Body of pancreas (tissue), 4 donors: Measurements from ENCODE around the gene GLRA1. TPM values are rescaled to one million over a fixed set of nuclear protein-coding genes. Genes with fewer than 3 reads are reported as not detected.

Experiments used
- ATAC-seq: fragments of 150-250 bp; one replicate; pipeline ENCODE4 v1.9.1; 2016
- DNase-seq, 4 donors: peaks; one replicate each; pipeline ENCODE4 v3.0.0-alpha.2; 2019
- H3K27ac ChIP-seq, 4 donors: fragments of 200-600 bp; sonication (generic); 1 replicate in 3 of 4; 2 replicates in 1 of 4; pipeline versions ENCODE4 v1.5.1 to v1.6.1; 2016 to 2019; ENCODE audit warnings: mild to moderate bottlenecking in 1 of 4, mixed read lengths in 1 of 4, moderate library complexity in 1 of 4
- H3K27me3 ChIP-seq, 2 donors: fragments of 200-600 bp; sonication (generic); one replicate each; pipeline ENCODE4 v1.6.0; 2016; ENCODE audit warnings: mild to moderate bottlenecking in 1 of 2
- H3K36me3 ChIP-seq, 2 donors: fragments of 200-600 bp; sonication (generic); replicated peaks in 1 of 2; 2 replicates each; pipeline ENCODE4 v1.5.1; 2016; ENCODE audit warnings: low read depth in 2 of 2; ENCODE audit not compliant: insufficient read depth in 1 of 2
- H3K4me1 ChIP-seq: fragments of 200-600 bp; sonication (generic); one replicate; pipeline ENCODE4 v1.6.0; 2016
- H3K4me3 ChIP-seq, 2 donors: fragments of 200-600 bp; sonication (generic); 1 replicate in 1 of 2; 2 replicates in 1 of 2; pipeline ENCODE4 v1.5.1; 2016 to 2019
- H3K9me3 ChIP-seq, 3 donors: fragments of 200-600 bp; sonication (generic); 1 replicate in 2 of 3; 2 replicates in 1 of 3; pipeline ENCODE4 v1.5.1; 2016
- CTCF ChIP-seq, 7 experiments: fragments of 450-650 bp in 4 of 7; fragments of 200-600 bp in 3 of 7; sonication (generic) in 3 of 7; IDR thresholded peaks; one replicate each; pipeline ENCODE4 v1.5.1; 2016 to 2019; ENCODE audit warnings: antibody characterized with exemption in 7 of 7
- POLR2A ChIP-seq, 3 donors: fragments of 450-650 bp; IDR thresholded peaks; one replicate each; pipeline ENCODE4 v1.6.1; 2016; ENCODE audit warnings: antibody characterized with exemption in 3 of 3, mild to moderate bottlenecking in 2 of 3
- WGBS, 2 donors: methylation state at CpG; one replicate each; pipeline ENCODE4 v1.1.5; 2017; 5-methylcytosine and 5-hydroxymethylcytosine counted together
- intact Hi-C: fragments of 100-400 bp; cut with DNase I; formaldehyde crosslinking; loops from one replicate; pipeline ENCODE4 v1.15.1; 2023
- total RNA-seq, 2 donors: library from RNA; depleted of rRNA; stranded (reverse); fragments of >200 nt; gene quantifications; one replicate each; pipeline ENCODE4 v1.1.0, GENCODE V29; 2016

The GLRA1 gene
- total RNA-seq, 2 donors from 2014 or later = not detected

GRCh38 chr5:151798674-151799073, 126.0 kb downstream of the GLRA1 start:
- no peak for ATAC-seq
- Histone ChIP-seq H3K4me1 (no peaks in the 10 kb centered on the region), H3K36me3 (peaks cover 8 to 39% of the 10 kb centered on the region in 2 donors), H3K27me3 (no peaks in the 10 kb centered on the region), H3K27ac (no peak overlapping the region), H3K9me3 (no peaks in the 10 kb centered on the region), H3K4me3 (no peak overlapping the region)
- DNase-seq = no peak
- WGBS, 2 donors = 92 to 95% methylated on average over 3 of the region's 3 CpGs
- intact Hi-C loops = no loop called here
- TF ChIP-seq POLR2A (IDR thresholded peaks at IDR 0.05) (no peak), CTCF (IDR thresholded peaks at IDR 0.05) (no peak)

GRCh38 chr5:151795426-151795825, 129.2 kb downstream of the GLRA1 start:
- WGBS, 2 donors = 77 to 88% methylated on average over 1 of the region's 1 CpG

GRCh38 chr5:151793358-151793757, 131.3 kb downstream of the GLRA1 start:
- Histone ChIP-seq H3K27me3 (no peaks in the 10 kb centered on the region), H3K4me1 (no peaks in the 10 kb centered on the region), H3K9me3 (no peaks in the 10 kb centered on the region), H3K4me3 (no peak overlapping the region), H3K27ac (no peak overlapping the region), H3K36me3 (peaks cover 0 to 26% of the 10 kb centered on the region in 2 donors)
- DNase-seq (no peak), ATAC-seq (no peak)
- intact Hi-C loops = no loop called here
- 80 to 96% methylated on average over 3 of the region's 3 CpGs for WGBS, 2 donors
- TF ChIP-seq POLR2A (IDR thresholded peaks at IDR 0.05) = no peak

More at GRCh38 chr5:151795426-151795825, 129.2 kb downstream of the GLRA1 start:
- no peak overlapping the region for H3K27ac ChIP-seq
- intact Hi-C loops = no loop called here
- no peaks in the 10 kb centered on the region for H3K4me1 ChIP-seq
- H3K4me3 ChIP-seq = no peak overlapping the region
- DNase-seq = no peak
- peaks cover 0 to 36% of the 10 kb centered on the region in 2 donors for H3K36me3 ChIP-seq
- no peaks in the 10 kb centered on the region for H3K9me3 ChIP-seq
- TF ChIP-seq CTCF (IDR thresholded peaks at IDR 0.05) (no peak), POLR2A (IDR thresholded peaks at IDR 0.05) (no peak)
- ATAC-seq = no peak
- H3K27me3 ChIP-seq = no peaks in the 10 kb centered on the region

- Histone ChIP-seq H3K36me3 (peaks cover 0 to 11% of the 10 kb centered on the region in 2 donors), H3K4me3 (no peak overlapping the region), H3K4me1 (peaks cover 19% of the 10 kb centered on the region), H3K27me3 (no peaks in the 10 kb centered on the region), H3K9me3 (no peaks in the 10 kb centered on the region), H3K27ac (no peak overlapping the region)
- DNase-seq (no peak), ATAC-seq (no peak)
- 69% methylated on average over 6 of the region's 6 CpGs for WGBS, 2 donors
- TF ChIP-seq CTCF (IDR thresholded peaks at IDR 0.05) = no peak
- TF ChIP-seq POLR2A (IDR thresholded peaks at IDR 0.05) = no peak
- intact Hi-C loops = no loop called here
Observed at GRCh38 chr5:151787817-151788216, 136.8 kb downstream of the GLRA1 start.

- peaks cover 0 to 10% of the 10 kb centered on the region in 2 donors for H3K36me3 ChIP-seq
- TF ChIP-seq CTCF (IDR thresholded peaks at IDR 0.05) (no peak), POLR2A (IDR thresholded peaks at IDR 0.05) (no peak)
- DNase-seq (no peak), ATAC-seq (no peak)
- H3K27ac ChIP-seq = no peak overlapping the region
- intact Hi-C loops = no loop called here
- H3K27me3 ChIP-seq = no peaks in the 10 kb centered on the region
- peaks cover 32% of the 10 kb centered on the region for H3K4me1 ChIP-seq
- no peak overlapping the region for H3K4me3 ChIP-seq
- 69 to 76% methylated on average over 4 of the region's 4 CpGs for WGBS, 2 donors
- H3K9me3 ChIP-seq = no peaks in the 10 kb centered on the region
Observed at GRCh38 chr5:151786468-151786867, 138.2 kb downstream of the GLRA1 start.
